ENCODE results near the gene ATP2B1.

Gene ATP2B1

GRCh38 chr12:89576572-89577220 lies 131.9 kb downstream of the ATP2B1 start:
- no peak for TF ChIP-seq CTCF (conservative IDR thresholded peaks at IDR 0.05; ENCODE audit: low read depth, low read length)
- no peak for DNase-seq (ENCODE audit: low read depth)
- no peak overlapping the region for H3K4me3 ChIP-seq (ENCODE audit: low read length)

- H3K4me3 ChIP-seq (ENCODE audit: low read length): no peak overlapping the region
- DNase-seq (ENCODE audit: low read depth): no peak
- no peak for TF ChIP-seq CTCF (conservative IDR thresholded peaks at IDR 0.05; ENCODE audit: low read depth, low read length)
Measured at GRCh38 chr12:89575374-89575773, 133.3 kb downstream of the ATP2B1 start.

- no peak for TF ChIP-seq CTCF (conservative IDR thresholded peaks at IDR 0.05; ENCODE audit: low read depth, low read length)
- no peak for DNase-seq (ENCODE audit: low read depth)
- H3K4me3 ChIP-seq (ENCODE audit: low read length): no peak overlapping the region
Measured at GRCh38 chr12:89574736-89575208, 133.9 kb downstream of the ATP2B1 start.

GRCh38 chr12:89573051-89573810 lies 135.4 kb downstream of the ATP2B1 start:
- H3K4me3 ChIP-seq (ENCODE audit: low read length): no peak overlapping the region
- no peak for TF ChIP-seq CTCF (conservative IDR thresholded peaks at IDR 0.05; ENCODE audit: low read depth, low read length)
- no peak for DNase-seq (ENCODE audit: low read depth)

- no peak for DNase-seq (ENCODE audit: low read depth)
- H3K4me3 ChIP-seq (ENCODE audit: low read length): no peak overlapping the region
- TF ChIP-seq CTCF (conservative IDR thresholded peaks at IDR 0.05; ENCODE audit: low read depth, low read length): no peak
Measured at GRCh38 chr12:89571491-89572195, 137.0 kb downstream of the ATP2B1 start.

GRCh38 chr12:89568484-89568883 lies 140.2 kb downstream of the ATP2B1 start:
- DNase-seq (ENCODE audit: low read depth): no peak
- H3K4me3 ChIP-seq (ENCODE audit: low read length): no peak overlapping the region
- no peak for TF ChIP-seq CTCF (conservative IDR thresholded peaks at IDR 0.05; ENCODE audit: low read depth, low read length)
